ENCODE measurements around the gene ARMC6. TPM values are rescaled to one million over a fixed set of nuclear protein-coding genes. Genes with fewer than 3 reads are reported as not detected.

ARMC6 gene
- total RNA-seq, 4 donors from 2014 or later, result 16.2 to 25.8 (median 20.4) TPM

- H3K9me3 ChIP-seq, result no peaks in the 10 kb centered on the region
- H3K36me3 ChIP-seq, result peaks cover 0 to 45% (median 10%) of the 10 kb centered on the region in 4 donors
- TF ChIP-seq POLR2A (IDR thresholded peaks at IDR 0.05; ENCODE audit: low read depth) (no peak), POLR2AphosphoS5 (IDR thresholded peaks at IDR 0.05) (no peak), CTCF (IDR thresholded peaks at IDR 0.05) (no peak), EP300 (IDR thresholded peaks at IDR 0.05) (no peak)
- DNase-seq (ENCODE audit: extremely low spot score), result no peak
- no peak overlapping the region for H3K27ac ChIP-seq (replicated peaks in 1 of 4)
- 92% methylated on average over 6 of the region's 6 CpGs for WGBS
- peaks cover 0 to 2% (median 0%) of the 10 kb centered on the region in 4 donors for H3K4me1 ChIP-seq
- H3K4me3 ChIP-seq, result no peak overlapping the region
- no peaks in the 10 kb centered on the region for H3K27me3 ChIP-seq
- intact Hi-C loops (cut with DNase I), result no loop called here
Measured at GRCh38 chr19:19078801-19079200, 45.4 kb downstream of the ARMC6 start.

- TF ChIP-seq POLR2A (IDR thresholded peaks at IDR 0.05; ENCODE audit: low read depth) (no peak), CTCF (IDR thresholded peaks at IDR 0.05) (no peak), POLR2AphosphoS5 (IDR thresholded peaks at IDR 0.05) (no peak), EP300 (IDR thresholded peaks at IDR 0.05) (no peak)
- WGBS, result 100% methylated on average over 1 of the region's 1 CpG
- intact Hi-C loops (cut with DNase I), result no loop called here
- no peak overlapping the region for H3K27ac ChIP-seq (replicated peaks in 1 of 4)
- no peaks in the 10 kb centered on the region for H3K9me3 ChIP-seq
- no peak for DNase-seq (ENCODE audit: extremely low spot score)
- no peak overlapping the region for H3K4me3 ChIP-seq
- H3K27me3 ChIP-seq, result no peaks in the 10 kb centered on the region
- H3K36me3 ChIP-seq, result peaks cover 0 to 46% (median 12%) of the 10 kb centered on the region in 4 donors
- peaks cover 0 to 4% (median 0%) of the 10 kb centered on the region in 4 donors for H3K4me1 ChIP-seq
Measured at GRCh38 chr19:19079571-19079970, 46.2 kb downstream of the ARMC6 start.

- Histone ChIP-seq H3K27me3 (no peaks in the 10 kb centered on the region), H3K36me3 (peaks cover 0 to 33% (median 10%) of the 10 kb centered on the region in 4 donors), H3K4me3 (no peak overlapping the region), H3K9me3 (no peaks in the 10 kb centered on the region), H3K27ac (replicated peaks in 1 of 4) (no peak overlapping the region), H3K4me1 (peaks cover 0 to 4% (median 0%) of the 10 kb centered on the region in 4 donors)
- intact Hi-C loops (cut with DNase I), result no loop called here
- no peak for DNase-seq (ENCODE audit: extremely low spot score)
- TF ChIP-seq POLR2A (IDR thresholded peaks at IDR 0.05; ENCODE audit: low read depth) (no peak), POLR2AphosphoS5 (IDR thresholded peaks at IDR 0.05) (no peak), CTCF (IDR thresholded peaks at IDR 0.05) (no peak), EP300 (IDR thresholded peaks at IDR 0.05) (no peak)
- 82% methylated on average over 16 of the region's 16 CpGs for WGBS
Measured at GRCh38 chr19:19081642-19082151, 48.3 kb downstream of the ARMC6 start.

GRCh38 chr19:19083413-19084178 is 50.2 kb downstream of the ARMC6 start:
- H3K4me3 ChIP-seq, result no peak overlapping the region
- TF ChIP-seq POLR2A (IDR thresholded peaks at IDR 0.05; ENCODE audit: low read depth) (no peak), CTCF (IDR thresholded peaks at IDR 0.05) (no peak), EP300 (IDR thresholded peaks at IDR 0.05) (no peak)
- intact Hi-C loops (cut with DNase I), result no loop called here
- H3K27me3 ChIP-seq, result no peaks in the 10 kb centered on the region
- H3K4me1 ChIP-seq, result peaks cover 0 to 4% (median 0%) of the 10 kb centered on the region in 4 donors
- no peak for DNase-seq (ENCODE audit: extremely low spot score)
- no peak overlapping the region for H3K27ac ChIP-seq (replicated peaks in 1 of 4)
- 82% methylated on average over 10 of the region's 10 CpGs for WGBS
- H3K9me3 ChIP-seq, result no peaks in the 10 kb centered on the region
- peaks cover 0 to 29% (median 7%) of the 10 kb centered on the region in 4 donors for H3K36me3 ChIP-seq
